SK-N-SH (cell line): ENCODE measurements around the gene URM1. TPM values are rescaled to one million over a fixed set of nuclear protein-coding genes. Genes with fewer than 3 reads are reported as not detected.

Experiments
- CTCF ChIA-PET: fragments of 300-600, 350-600 bp; formaldehyde crosslinking; extraction: SDS; loops from one replicate; lab custom pipeline; 2021; lab: Yijun Ruan, JAX
- POLR2A ChIA-PET: fragments of 350-600 bp; sonication (Branson Sonifier 250); formaldehyde crosslinking; extraction: SDS; loops from one replicate; lab custom pipeline; 2020; ENCODE audit warnings: antibody characterized with exemption, inconsistent platforms; lab: Yijun Ruan, JAX
- DNase-seq: peaks from one replicate; pipeline ENCODE4 v3.0.0; 2012
- H2AFZ ChIP-seq: fragments of 200-600 bp; sonication (generic); 2 replicates; pipeline ENCODE4 v1.8.1; 2016; ENCODE audit warnings: antibody characterized with exemption, mild to moderate bottlenecking, low read depth
- H3F3A ChIP-seq: fragments of 200-600 bp; sonication (generic); replicated peaks from 2 replicates; pipeline ENCODE3; 2016; ENCODE audit warnings: antibody characterized with exemption, mild to moderate bottlenecking; ENCODE audit not compliant: insufficient read depth
- H3K27ac ChIP-seq, 2 experiments: fragments of 200-500 bp in 1 of 2; fragments of 200-600 bp in 1 of 2; sonication (Bioruptor generic) in 1 of 2; sonication (generic), shearing (Covaris generic) in 1 of 2; 2 replicates each; pipeline versions ENCODE4 v1.5.1 to v1.6.1; 2014 to 2016; ENCODE audit warnings: low read depth in 2 of 2, inconsistent platforms in 1 of 2, low read length in 1 of 2, mild to moderate bottlenecking in 1 of 2, mixed read lengths in 1 of 2
- H3K27me3 ChIP-seq: fragments of 200-600 bp; sonication (generic), shearing (Covaris generic); 2 replicates; pipeline ENCODE4 v1.6.1; 2016; ENCODE audit warnings: mixed run types; ENCODE audit not compliant: insufficient read depth
- H3K36me3 ChIP-seq, 2 experiments: fragments of 200-500 bp in 1 of 2; fragments of 200-600 bp in 1 of 2; sonication (Bioruptor generic) in 1 of 2; sonication (generic) in 1 of 2; replicated peaks in 1 of 2; 2 replicates each; pipeline versions ENCODE3 to v1.5.1; 2014 to 2016; ENCODE audit warnings: low read length in 1 of 2, mild to moderate bottlenecking in 1 of 2; ENCODE audit not compliant: insufficient read depth in 2 of 2, control insufficient read depth in 1 of 2
- H3K4me1 ChIP-seq, 2 experiments: fragments of 200-500 bp in 1 of 2; fragments of 200-600 bp in 1 of 2; sonication (Bioruptor generic) in 1 of 2; sonication (generic), shearing (Covaris generic) in 1 of 2; 2 replicates each; pipeline versions ENCODE4 v1.5.1 to v1.6.1; 2014 to 2016; ENCODE audit warnings: low read depth in 1 of 2, low read length in 1 of 2, mixed run types in 1 of 2; ENCODE audit not compliant: insufficient read depth in 2 of 2, control insufficient read depth in 1 of 2
- H3K4me2 ChIP-seq: fragments of 200-600 bp; sonication (generic), shearing (Covaris generic); 2 replicates; pipeline ENCODE4 v1.6.1; 2017; ENCODE audit warnings: mixed run types
- H3K4me3 ChIP-seq, 2 experiments: fragments of 200-500 bp in 1 of 2; fragments of 200-600 bp in 1 of 2; sonication (Bioruptor generic) in 1 of 2; sonication (generic), shearing (Covaris generic) in 1 of 2; 2 replicates each; pipeline versions ENCODE4 v1.5.1 to v1.8.1; 2014 to 2016; ENCODE audit warnings: low read depth in 2 of 2, inconsistent platforms in 1 of 2, low read length in 1 of 2, mild to moderate bottlenecking in 1 of 2, mixed read lengths in 1 of 2, moderate library complexity in 1 of 2
- H3K79me2 ChIP-seq: fragments of 200-600 bp; sonication (generic); 2 replicates; pipeline ENCODE4 v1.8.1; 2017; ENCODE audit warnings: mild to moderate bottlenecking; ENCODE audit not compliant: insufficient read depth
- H3K9ac ChIP-seq: fragments of 200-600 bp; sonication (generic); 2 replicates; pipeline ENCODE4 v1.6.1; 2017; ENCODE audit warnings: mixed run types
- H3K9me2 ChIP-seq: fragments of 200-600 bp; sonication (generic); 2 replicates; pipeline ENCODE4 v1.6.1; 2017; ENCODE audit warnings: mixed run types
- H3K9me3 ChIP-seq: fragments of 200-600 bp; sonication (generic); 2 replicates; pipeline ENCODE4 v1.6.1; 2017; ENCODE audit warnings: mixed run types, mild to moderate bottlenecking, moderate library complexity
- H4K20me1 ChIP-seq: fragments of 200-600 bp; sonication (generic); 2 replicates; pipeline ENCODE4 v1.6.1; 2017; ENCODE audit warnings: mild to moderate bottlenecking, mixed run types; ENCODE audit not compliant: insufficient read depth
- FOSL2 ChIP-seq: IDR thresholded peaks from 2 replicates; pipeline ENCODE4 v1.4.0; 2012; ENCODE audit warnings: low read depth, mild to moderate bottlenecking, moderate library complexity, borderline replicate concordance
- GABPA ChIP-seq: IDR thresholded peaks from 2 replicates; pipeline ENCODE4 v1.4.0; 2012; ENCODE audit warnings: low read depth, mild to moderate bottlenecking
- GATA2 ChIP-seq: sonication (generic); formaldehyde crosslinking; IDR thresholded peaks from 2 replicates; pipeline ENCODE4 v1.5.0; 2020; ENCODE audit warnings: mild to moderate bottlenecking, missing genetic modification reagents
- NFIC ChIP-seq: IDR thresholded peaks from 2 replicates; pipeline ENCODE4 v1.4.0; 2012; ENCODE audit warnings: borderline replicate concordance
- NRF1 ChIP-seq: IDR thresholded peaks from 2 replicates; pipeline ENCODE4 v1.6.1; 2012; ENCODE audit warnings: low read depth, mild to moderate bottlenecking, low read length
- POLR2AphosphoS5 ChIP-seq: IDR thresholded peaks from 2 replicates; pipeline ENCODE4 v1.6.1; 2012; ENCODE audit warnings: low read depth, low read length
- RCOR1 ChIP-seq: fragments of 150-350 bp; IDR thresholded peaks from 2 replicates; pipeline ENCODE4 v1.6.1; 2017; ENCODE audit warnings: antibody characterized with exemption, low read length
- RFX5 ChIP-seq: IDR thresholded peaks from 2 replicates; pipeline ENCODE4 v1.6.1; 2012; ENCODE audit warnings: mild to moderate bottlenecking, improper control_type of control experiment, low read length
- RXRA ChIP-seq: IDR thresholded peaks from 2 replicates; pipeline ENCODE4 v1.4.0; 2012; ENCODE audit warnings: low read depth, mild to moderate bottlenecking, borderline replicate concordance
- SIN3A ChIP-seq: IDR thresholded peaks from 2 replicates; pipeline ENCODE4 v1.6.1; 2012; ENCODE audit warnings: low read depth, mild to moderate bottlenecking, low read length, moderate library complexity, borderline replicate concordance
- SMC3 ChIP-seq: IDR thresholded peaks from 2 replicates; pipeline ENCODE4 v1.6.1; 2012; ENCODE audit warnings: low read depth, low read length, improper control_type of control experiment
- TAF1 ChIP-seq: IDR thresholded peaks from 2 replicates; pipeline ENCODE4 v1.6.1; 2012; ENCODE audit warnings: low read depth, mild to moderate bottlenecking, low read length, moderate library complexity, borderline replicate concordance
- WGBS: methylation state at CpG from one replicate; pipeline ENCODE4 v1.1.6; 2017; ENCODE audit warnings: low lambda C conversion rate; 5-methylcytosine and 5-hydroxymethylcytosine counted together
- polyA plus RNA-seq, 3 experiments: library from polyadenylated mRNA; depleted of rRNA; stranded (reverse); fragments of >200 nt; gene quantifications; 2 replicates each; pipeline ENCODE4 v1.2.3, GENCODE V29; 2012
- TF ChIP-seq, protein P1 (sequence below): fragments of 150-350 bp; IDR thresholded peaks from 2 replicates; pipeline ENCODE4 v1.6.1; 2016; ENCODE audit warnings: mild to moderate bottlenecking, low read depth, low read length
- TF ChIP-seq, protein P2 (sequence below): fragments of 150-350 bp; IDR thresholded peaks from 2 replicates; pipeline ENCODE4 v1.6.1; 2017; ENCODE audit warnings: antibody characterized with exemption, low read length, low read depth, borderline replicate concordance
- TF ChIP-seq, protein P3 (sequence below): IDR thresholded peaks from 2 replicates; pipeline ENCODE4 v1.6.1; 2012; ENCODE audit warnings: mild to moderate bottlenecking, low read depth, low read length, moderate library complexity
- TF ChIP-seq, protein P4 (sequence below): IDR thresholded peaks from 2 replicates; pipeline ENCODE4 v1.4.0; 2012; ENCODE audit warnings: low read depth
- TF ChIP-seq, protein P5 (sequence below): IDR thresholded peaks from 2 replicates; pipeline ENCODE4 v1.4.0; 2012; ENCODE audit warnings: low read depth, borderline replicate concordance

The URM1 gene
- polyA plus RNA-seq, 1 of the 3 experiments (the other 2 are of a cell fraction), result 58.9 TPM

DNA sequence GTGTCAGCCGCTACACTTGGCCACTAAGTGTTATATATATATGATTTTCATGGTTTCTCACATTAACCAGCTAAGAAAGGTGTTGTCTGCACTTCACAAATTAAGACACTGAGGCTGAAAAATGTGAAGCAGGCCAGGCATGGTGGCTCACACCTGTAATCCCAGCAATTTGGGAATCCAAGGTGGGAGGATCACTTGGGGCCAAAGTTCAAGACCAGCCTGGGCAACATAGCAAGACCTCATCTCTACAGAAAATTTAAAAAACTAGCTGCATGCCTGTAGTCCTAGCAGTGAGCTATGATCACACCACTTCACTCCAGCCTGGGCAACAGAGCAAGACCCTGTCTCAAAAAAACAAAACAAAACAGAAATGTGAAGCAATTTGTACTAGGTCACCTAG lies 46.8 kb upstream of the URM1 start:
- Histone ChIP-seq H3K4me3 (peak overlapping the region in 1 of 2 experiments; percentile 96; a peak in 1 of 4 replicates), H3K9ac (peak overlapping the region; percentile 75; the same call in 1 of the 2 replicates), H3K4me1 (peaks cover 11% of the 10 kb centered on the region in 2 experiments; a peak in 3 of 4 replicates), H3K36me3 (peaks cover 17 to 20% of the 10 kb centered on the region in 2 experiments), H3K27me3 (no peaks in the 10 kb centered on the region), H3K9me3 (no peaks in the 10 kb centered on the region), H3K9me2 (no peaks in the 10 kb centered on the region), H3K4me2 (peak overlapping the region; percentile 99; the same call in 1 of the 2 replicates), H3F3A (no peaks in the 10 kb centered on the region), H3K27ac (no peak overlapping the region), H2AFZ (no peak overlapping the region), H4K20me1 (0 out of 2 replicates have a peak, but pooled peaks cover 4% of the 10 kb centered on the region), H3K79me2 (peaks cover 54% of the 10 kb centered on the region)
- no peak for DNase-seq
- 100% methylated on average over 1 of the region's 1 CpG for WGBS
- CTCF ChIA-PET, result interaction anchor here (1.2 kb wide), 1 partner anchor 17 kb away, joined by 8 read pairs; no protein-coding TSS in a partner anchor
- TF ChIP-seq, protein P1, sequence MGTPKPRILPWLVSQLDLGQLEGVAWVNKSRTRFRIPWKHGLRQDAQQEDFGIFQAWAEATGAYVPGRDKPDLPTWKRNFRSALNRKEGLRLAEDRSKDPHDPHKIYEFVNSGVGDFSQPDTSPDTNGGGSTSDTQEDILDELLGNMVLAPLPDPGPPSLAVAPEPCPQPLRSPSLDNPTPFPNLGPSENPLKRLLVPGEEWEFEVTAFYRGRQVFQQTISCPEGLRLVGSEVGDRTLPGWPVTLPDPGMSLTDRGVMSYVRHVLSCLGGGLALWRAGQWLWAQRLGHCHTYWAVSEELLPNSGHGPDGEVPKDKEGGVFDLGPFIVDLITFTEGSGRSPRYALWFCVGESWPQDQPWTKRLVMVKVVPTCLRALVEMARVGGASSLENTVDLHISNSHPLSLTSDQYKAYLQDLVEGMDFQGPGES, result no peak
- TF ChIP-seq RXRA (no peak), RFX5 (no peak), GATA2 (CRISPR knock-in tag) (no peak), TAF1 (no peak), SIN3A (no peak), NFIC (no peak), GABPA (no peak), POLR2AphosphoS5 (no peak), SMC3 (no peak), NRF1 (no peak), FOSL2 (no peak), RCOR1 (no peak)
- TF ChIP-seq, protein P2, sequence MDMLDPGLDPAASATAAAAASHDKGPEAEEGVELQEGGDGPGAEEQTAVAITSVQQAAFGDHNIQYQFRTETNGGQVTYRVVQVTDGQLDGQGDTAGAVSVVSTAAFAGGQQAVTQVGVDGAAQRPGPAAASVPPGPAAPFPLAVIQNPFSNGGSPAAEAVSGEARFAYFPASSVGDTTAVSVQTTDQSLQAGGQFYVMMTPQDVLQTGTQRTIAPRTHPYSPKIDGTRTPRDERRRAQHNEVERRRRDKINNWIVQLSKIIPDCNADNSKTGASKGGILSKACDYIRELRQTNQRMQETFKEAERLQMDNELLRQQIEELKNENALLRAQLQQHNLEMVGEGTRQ, result no peak
- TF ChIP-seq, protein P3, sequence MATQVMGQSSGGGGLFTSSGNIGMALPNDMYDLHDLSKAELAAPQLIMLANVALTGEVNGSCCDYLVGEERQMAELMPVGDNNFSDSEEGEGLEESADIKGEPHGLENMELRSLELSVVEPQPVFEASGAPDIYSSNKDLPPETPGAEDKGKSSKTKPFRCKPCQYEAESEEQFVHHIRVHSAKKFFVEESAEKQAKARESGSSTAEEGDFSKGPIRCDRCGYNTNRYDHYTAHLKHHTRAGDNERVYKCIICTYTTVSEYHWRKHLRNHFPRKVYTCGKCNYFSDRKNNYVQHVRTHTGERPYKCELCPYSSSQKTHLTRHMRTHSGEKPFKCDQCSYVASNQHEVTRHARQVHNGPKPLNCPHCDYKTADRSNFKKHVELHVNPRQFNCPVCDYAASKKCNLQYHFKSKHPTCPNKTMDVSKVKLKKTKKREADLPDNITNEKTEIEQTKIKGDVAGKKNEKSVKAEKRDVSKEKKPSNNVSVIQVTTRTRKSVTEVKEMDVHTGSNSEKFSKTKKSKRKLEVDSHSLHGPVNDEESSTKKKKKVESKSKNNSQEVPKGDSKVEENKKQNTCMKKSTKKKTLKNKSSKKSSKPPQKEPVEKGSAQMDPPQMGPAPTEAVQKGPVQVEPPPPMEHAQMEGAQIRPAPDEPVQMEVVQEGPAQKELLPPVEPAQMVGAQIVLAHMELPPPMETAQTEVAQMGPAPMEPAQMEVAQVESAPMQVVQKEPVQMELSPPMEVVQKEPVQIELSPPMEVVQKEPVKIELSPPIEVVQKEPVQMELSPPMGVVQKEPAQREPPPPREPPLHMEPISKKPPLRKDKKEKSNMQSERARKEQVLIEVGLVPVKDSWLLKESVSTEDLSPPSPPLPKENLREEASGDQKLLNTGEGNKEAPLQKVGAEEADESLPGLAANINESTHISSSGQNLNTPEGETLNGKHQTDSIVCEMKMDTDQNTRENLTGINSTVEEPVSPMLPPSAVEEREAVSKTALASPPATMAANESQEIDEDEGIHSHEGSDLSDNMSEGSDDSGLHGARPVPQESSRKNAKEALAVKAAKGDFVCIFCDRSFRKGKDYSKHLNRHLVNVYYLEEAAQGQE, result no peak
- TF ChIP-seq, protein P4, sequence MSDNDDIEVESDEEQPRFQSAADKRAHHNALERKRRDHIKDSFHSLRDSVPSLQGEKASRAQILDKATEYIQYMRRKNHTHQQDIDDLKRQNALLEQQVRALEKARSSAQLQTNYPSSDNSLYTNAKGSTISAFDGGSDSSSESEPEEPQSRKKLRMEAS, result no peak
- TF ChIP-seq, protein P5, sequence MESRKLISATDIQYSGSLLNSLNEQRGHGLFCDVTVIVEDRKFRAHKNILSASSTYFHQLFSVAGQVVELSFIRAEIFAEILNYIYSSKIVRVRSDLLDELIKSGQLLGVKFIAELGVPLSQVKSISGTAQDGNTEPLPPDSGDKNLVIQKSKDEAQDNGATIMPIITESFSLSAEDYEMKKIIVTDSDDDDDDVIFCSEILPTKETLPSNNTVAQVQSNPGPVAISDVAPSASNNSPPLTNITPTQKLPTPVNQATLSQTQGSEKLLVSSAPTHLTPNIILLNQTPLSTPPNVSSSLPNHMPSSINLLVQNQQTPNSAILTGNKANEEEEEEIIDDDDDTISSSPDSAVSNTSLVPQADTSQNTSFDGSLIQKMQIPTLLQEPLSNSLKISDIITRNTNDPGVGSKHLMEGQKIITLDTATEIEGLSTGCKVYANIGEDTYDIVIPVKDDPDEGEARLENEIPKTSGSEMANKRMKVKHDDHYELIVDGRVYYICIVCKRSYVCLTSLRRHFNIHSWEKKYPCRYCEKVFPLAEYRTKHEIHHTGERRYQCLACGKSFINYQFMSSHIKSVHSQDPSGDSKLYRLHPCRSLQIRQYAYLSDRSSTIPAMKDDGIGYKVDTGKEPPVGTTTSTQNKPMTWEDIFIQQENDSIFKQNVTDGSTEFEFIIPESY, result no peak
- POLR2A ChIA-PET, result interaction anchor here (0.8 kb wide), 1 partner anchor 9 kb away, joined by 3 read pairs; no protein-coding TSS in a partner anchor
